GM19455 (cell line): ENCODE data around the gene MID1.

Experiments used
- ATAC-seq: cut with Tn5 transposase; IDR thresholded peaks from one replicate; pipeline ENCODE4 v1.9.1; 2021; ENCODE audit not compliant: unreplicated experiment

Gene MID1, protein sequence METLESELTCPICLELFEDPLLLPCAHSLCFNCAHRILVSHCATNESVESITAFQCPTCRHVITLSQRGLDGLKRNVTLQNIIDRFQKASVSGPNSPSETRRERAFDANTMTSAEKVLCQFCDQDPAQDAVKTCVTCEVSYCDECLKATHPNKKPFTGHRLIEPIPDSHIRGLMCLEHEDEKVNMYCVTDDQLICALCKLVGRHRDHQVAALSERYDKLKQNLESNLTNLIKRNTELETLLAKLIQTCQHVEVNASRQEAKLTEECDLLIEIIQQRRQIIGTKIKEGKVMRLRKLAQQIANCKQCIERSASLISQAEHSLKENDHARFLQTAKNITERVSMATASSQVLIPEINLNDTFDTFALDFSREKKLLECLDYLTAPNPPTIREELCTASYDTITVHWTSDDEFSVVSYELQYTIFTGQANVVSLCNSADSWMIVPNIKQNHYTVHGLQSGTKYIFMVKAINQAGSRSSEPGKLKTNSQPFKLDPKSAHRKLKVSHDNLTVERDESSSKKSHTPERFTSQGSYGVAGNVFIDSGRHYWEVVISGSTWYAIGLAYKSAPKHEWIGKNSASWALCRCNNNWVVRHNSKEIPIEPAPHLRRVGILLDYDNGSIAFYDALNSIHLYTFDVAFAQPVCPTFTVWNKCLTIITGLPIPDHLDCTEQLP

GRCh38 chrX:10620121-10620699 lies at the start of gene MID1:
MID1 (minus strand) TSS chrX:10620585; CDS start chrX:10567547, 53,038 bp downstream.
- ATAC-seq, result no peak

DNA sequence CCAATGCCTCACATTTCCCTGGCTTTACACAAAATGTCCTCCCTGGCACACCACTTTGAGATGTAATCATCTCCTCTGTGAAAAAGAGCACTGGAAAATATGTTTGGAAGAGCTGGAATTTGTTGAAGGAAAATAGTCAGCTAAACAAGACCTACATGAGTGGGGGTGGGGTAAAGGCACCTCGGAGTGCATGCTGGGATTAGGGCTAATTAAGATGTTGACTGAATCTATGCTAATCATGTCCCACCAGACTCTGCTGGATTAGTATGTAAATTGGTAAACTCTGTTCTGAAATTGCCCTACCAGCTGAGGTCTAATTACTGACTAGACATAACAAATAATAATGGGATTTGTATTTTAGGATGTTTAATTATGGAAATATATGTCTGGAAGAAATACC lies 46.8 kb upstream of the MID1 start:
- no peak for ATAC-seq

- no peak for ATAC-seq
These were observed 45.7 kb upstream of the MID1 start for GRCh38 chrX:10666102-10666501.

GRCh38 chrX:10665681-10666080 lies 45.3 kb upstream of the MID1 start:
- no peak for ATAC-seq

- no peak for ATAC-seq
These were observed 39.8 kb upstream of the MID1 start for GRCh38 chrX:10660171-10660570.

DNA sequence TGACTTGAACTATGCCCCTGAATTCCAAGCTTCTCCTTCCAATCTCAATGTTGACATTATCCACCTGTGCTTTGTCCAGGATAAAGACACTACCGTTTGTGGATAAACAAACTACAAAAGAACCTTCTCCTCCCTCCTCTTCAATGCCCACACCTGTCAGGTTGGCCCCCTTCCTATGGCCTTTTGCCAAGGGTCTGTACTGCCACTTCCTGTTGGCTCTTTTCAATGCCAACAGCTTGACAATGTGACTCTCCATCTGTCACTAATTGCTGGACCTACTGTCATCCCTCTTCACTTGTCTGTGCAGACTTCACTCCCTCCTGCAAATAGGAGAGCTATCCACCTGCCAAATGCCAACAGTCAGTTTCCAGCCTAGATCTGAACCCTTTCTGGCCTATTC lies 35.8 kb upstream of the MID1 start:
- no peak for ATAC-seq

GRCh38 chrX:10654960-10655359 lies 34.6 kb upstream of the MID1 start:
- no peak for ATAC-seq

DNA sequence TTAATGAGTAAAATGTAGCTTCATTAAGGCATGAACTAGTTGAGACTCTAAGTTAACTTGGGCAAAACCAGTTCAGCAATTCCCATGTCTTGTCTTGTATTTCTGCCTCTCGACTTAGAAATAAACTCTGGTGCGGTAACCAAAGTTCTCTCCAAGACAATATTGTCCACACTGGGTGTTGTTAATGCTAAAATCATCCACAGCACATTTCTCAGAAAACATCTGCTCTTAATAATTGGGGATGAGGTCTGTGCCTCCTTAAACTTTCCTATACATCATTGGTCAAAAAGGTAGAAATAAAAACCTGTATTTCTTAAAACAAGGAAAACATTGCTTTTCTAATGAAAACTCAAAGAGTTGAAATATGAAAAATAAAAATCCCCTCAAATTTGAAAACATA lies 32.9 kb upstream of the MID1 start:
- ATAC-seq, result no peak

DNA sequence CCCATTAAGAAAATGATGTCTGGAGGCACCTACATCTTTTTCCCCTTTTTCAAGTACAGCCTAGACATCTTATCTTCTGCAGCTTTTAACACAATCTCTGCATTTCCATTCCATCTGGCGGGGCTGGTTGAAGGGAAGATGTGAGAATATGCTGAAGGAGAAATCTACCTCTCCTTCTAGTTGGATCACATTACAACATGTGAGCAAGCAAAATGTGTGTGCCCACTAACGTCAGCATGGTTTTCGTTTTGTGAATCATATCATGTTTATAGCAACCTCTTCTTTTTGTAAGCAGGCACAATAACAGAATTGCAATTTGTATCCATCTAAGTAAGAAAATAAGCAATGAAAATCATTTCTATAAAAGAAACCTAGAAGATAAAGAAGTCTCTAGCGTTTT lies 28.9 kb upstream of the MID1 start:
- ATAC-seq, result no peak

DNA sequence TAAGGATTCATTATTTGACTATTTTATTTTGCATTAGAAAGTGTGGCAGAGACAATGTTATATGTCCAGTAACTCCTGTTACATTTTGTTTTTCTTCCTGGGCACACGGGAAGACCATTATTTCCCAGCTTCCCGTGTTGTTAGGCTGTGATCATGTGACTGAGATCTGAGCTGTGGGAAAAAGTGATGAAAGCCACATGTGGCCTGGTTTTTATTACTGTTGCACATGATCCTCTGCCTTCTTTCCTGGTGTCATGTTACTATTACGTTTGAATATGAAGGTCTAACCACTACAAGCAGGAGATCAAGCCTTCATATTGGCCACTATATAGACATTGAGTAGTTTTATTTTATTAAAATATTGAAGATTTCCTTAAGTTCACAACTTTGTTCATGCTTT lies 28.2 kb upstream of the MID1 start:
- no peak for ATAC-seq

- ATAC-seq, result no peak
These were observed 16.5 kb upstream of the MID1 start for GRCh38 chrX:10636851-10637250.

- ATAC-seq, result no peak
These were observed 16.0 kb upstream of the MID1 start for GRCh38 chrX:10636337-10636736.

- no peak for ATAC-seq
These were observed 14.2 kb upstream of the MID1 start for GRCh38 chrX:10634392-10635161.

DNA sequence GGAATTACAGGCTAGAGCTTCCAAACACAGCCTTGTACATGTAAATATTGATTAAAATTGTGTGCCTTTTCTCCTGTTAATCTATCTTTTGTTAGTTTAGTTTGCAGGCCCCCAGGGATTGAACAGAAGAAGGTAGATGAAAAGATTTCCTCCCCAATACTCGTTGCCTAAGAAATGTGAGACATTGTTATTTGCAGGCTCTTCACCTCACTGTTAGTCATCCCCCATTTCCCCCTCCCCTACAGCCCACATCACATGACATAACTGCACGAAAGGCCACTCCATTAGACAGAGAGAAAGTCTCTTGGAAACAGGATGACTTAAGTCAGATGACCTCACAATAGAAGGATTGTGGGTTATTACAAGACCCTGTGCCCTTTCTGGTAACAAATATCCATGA lies 13.3 kb upstream of the MID1 start:
- no peak for ATAC-seq

DNA sequence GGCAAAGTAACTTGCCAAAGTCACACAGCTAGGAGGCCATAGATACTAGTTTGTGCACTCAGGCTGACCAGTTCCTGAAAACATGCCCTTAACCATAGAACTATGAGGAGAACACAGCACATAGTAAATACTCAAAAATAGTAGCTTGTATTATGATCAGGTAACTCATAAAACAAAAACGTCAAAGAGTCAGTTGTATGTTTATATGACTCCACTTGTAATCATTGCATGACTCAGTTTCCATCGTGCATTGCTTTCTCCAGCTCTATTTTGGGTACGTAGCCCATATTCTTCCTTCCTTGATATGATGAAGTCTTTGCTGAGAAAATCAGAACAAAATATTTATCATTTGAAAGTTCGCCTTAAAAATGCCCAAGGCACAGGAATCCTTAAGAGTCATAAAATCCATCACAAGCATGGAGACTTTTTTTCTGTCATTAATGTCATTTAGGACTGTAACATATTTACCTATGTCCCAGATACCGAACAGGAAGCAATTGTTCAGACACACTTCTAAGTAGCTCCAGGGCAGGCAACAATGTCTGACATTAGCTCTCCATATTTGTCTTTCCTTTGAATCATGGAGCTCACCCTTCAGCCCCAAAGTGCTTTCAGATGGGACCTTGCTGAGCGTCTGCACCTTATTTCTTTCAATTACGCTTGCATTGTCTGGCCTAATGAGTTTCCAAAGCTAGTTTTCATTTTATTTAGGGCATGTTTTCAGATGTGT lies 11.2 kb upstream of the MID1 start:
- no peak for ATAC-seq

DNA sequence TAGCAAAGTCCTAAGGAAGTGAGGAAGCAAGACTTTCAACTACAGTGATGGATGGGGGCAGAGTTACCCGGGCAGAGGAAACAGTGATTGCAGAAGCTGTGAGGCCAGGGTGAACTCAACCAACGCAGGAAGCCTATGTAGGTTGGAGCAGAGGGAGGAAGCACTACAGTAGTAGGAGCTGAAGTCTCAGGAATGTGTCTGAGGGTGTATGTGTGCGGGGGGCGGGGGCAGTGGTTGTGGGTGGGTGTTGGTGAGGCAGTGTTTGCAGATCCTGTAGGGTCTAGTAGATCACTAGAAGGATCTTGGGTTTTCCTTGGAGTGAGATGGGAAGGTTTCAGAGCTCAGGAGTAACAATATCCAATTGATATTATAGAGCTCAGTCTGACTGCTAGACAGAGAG lies 9.9 kb upstream of the MID1 start:
- no peak for ATAC-seq

- ATAC-seq, result no peak
These were observed 9.5 kb upstream of the MID1 start for GRCh38 chrX:10629905-10630304.

DNA sequence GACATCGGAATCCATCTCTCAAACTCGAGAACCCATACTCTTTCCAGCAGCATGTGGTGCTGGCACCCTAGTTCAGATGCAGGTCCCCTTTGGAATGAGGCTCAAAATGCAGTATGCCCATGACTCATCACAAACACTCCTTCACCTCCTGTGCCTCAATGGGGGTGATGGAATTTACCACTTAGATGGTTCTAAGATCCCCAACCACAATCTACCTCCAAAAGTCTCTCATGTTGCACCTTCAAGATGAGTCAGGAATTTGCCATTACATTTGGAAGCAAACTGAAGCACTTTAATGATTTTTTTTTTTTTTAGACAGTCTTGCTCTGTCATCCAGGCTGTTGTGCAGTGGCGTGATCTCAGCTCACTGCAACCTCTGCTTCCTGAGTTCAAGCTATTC lies 8.5 kb upstream of the MID1 start:
- no peak for ATAC-seq

GRCh38 chrX:10622197-10622596 lies 1.8 kb upstream of the MID1 start:
- no peak for ATAC-seq

DNA sequence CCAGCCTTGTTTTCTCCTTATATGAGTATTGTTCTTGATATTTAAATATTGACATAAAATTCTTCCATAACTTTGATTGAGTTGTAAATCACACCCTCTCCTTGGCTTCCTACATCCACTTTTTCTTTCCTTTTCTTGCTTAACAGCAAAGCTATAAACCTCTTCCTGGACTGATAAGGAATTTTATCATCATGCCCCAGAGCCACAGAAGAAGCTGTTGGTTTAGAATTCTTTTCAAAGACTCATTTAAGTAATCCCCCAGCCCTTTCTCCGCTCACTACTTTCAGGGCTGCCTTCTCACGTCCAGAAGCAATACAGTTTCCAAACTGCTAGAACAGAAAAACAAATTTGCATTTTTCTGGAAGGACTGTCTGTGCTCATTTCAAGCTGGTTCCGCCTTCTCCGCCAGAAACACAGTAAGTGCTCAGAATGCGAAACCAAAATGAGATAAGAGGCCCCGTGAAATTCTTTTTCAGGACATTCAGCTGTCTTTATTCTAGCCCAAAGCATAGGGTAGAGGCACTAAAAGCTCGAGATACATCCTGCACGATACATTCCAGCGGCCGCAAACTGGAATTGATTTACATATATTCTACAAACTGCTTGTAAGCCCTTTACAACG lies 849 bp downstream of the MID1 start:
- ATAC-seq, result peak; percentile 64
